Type B pancreatic cell (in vitro differentiated cells): Measurements from ENCODE around the gene GNGT1. TPM values are rescaled to one million over a fixed set of nuclear protein-coding genes. Genes with fewer than 3 reads are reported as not detected.

Experiments used
- DNase-seq: peaks from one replicate; pipeline ENCODE4 v3.0.0; 2021; ENCODE audit warnings: mixed read lengths; ENCODE audit not compliant: unreplicated experiment; ENCODE audit errors: extremely low spot score
- H3K27ac Mint-ChIP-seq: 2 replicates; pipeline ENCODE4 v1.8.0; 2021; ENCODE audit warnings: mild to moderate bottlenecking, mixed read lengths
- H3K27me3 Mint-ChIP-seq: 2 replicates; pipeline ENCODE4 v1.8.0; 2021; ENCODE audit warnings: mixed read lengths
- H3K36me3 Mint-ChIP-seq: 2 replicates; pipeline ENCODE4 v1.8.0; 2021; ENCODE audit warnings: mixed read lengths
- H3K4me1 Mint-ChIP-seq: one replicate; pipeline ENCODE4 v1.8.0; 2021; ENCODE audit warnings: mixed read lengths; ENCODE audit not compliant: unreplicated experiment
- H3K4me3 Mint-ChIP-seq: 2 replicates; pipeline ENCODE4 v1.8.0; 2021; ENCODE audit warnings: mild to moderate bottlenecking, mixed read lengths
- H3K9me3 Mint-ChIP-seq: 2 replicates; pipeline ENCODE4 v1.8.0; 2021; ENCODE audit warnings: mixed read lengths
- CTCF ChIP-seq: fragments of 200-600 bp; sonication (generic); conservative IDR thresholded peaks from 2 replicates; pipeline ENCODE4 v1.5.0; 2021; ENCODE audit warnings: antibody characterized with exemption, mild to moderate bottlenecking
- total RNA-seq: library from RNA; stranded (reverse); gene quantifications from 2 replicates; pipeline ENCODE4 v1.2.1, GENCODE V29; 2021; ENCODE audit warnings: low replicate concordance

The GNGT1 gene
- total RNA-seq, 1 donor from 2014 or later: not detected

DNA sequence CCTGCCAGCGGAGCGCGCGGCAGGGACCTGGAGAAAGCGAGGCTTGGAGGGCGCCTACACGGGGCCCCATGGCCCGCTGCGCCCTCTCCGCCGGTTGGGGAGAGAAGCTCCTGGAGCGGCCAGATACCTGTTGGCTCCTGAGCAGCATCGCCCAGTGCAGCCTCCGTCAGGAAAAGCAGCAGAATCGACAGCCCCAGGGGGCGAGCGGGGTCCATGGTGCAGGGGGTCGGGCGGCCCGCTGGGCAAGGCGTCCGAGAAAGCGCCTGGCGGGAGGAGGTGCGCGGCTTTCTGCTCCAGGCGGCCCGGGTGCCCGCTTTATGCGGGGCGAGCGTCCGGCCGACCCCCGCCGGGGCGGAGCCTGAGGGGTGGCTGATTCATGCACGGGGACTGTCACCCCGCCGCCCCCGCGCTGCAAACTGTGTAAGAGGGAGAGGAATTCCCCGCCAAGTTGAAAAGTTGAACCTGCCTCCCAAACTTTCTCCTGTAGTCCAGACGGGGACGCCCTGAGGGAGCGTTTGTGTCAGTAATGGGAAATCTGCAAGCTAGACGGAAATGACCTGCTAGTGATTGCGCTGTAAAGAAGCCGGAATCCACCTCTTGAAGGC is 15.8 kb upstream of the GNGT1 start, which contains the start of gene TFPI2:
Gene TFPI2, minus strand, starts transcription at position 290 of the 605 bp plus-strand sequence. Its CDS starts 75 bp downstream, at position 215.
- Mint-ChIP-seq H3K4me3 (peak within 1 kb of the TSS; percentile 97), H3K4me1 (peaks cover 10% of the 10 kb centered on the region), H3K36me3 (no peaks in the 10 kb centered on the region), H3K9me3 (no peaks in the 10 kb centered on the region), H3K27me3 (peaks cover 70% of the 10 kb centered on the region), H3K27ac (peak within 1 kb of the TSS; percentile 50)
- TF ChIP-seq CTCF: no peak
- DNase-seq: peak; percentile 68

DNA sequence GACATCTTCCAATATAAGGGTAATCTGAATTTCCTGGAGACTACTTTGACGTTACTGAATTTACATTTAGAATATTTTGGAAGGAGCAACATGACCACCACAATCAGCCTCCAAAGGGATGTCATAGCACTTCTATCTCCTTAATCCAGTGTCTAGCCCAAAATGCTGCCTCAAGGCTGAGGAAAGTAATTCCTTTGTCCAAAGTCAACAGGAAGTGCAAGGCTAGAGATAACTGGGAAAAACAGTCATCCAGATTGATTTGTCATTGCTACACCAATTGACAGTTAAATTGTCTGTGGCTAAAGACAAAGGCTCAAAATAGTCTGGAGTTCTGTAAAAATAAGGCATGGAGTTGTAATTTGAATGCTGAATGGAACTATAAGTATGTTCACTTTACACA is 11.9 kb upstream of the GNGT1 start:
- Mint-ChIP-seq H3K27me3 (peaks cover 54% of the 10 kb centered on the region), H3K27ac (no peak overlapping the region), H3K9me3 (peaks cover 4% of the 10 kb centered on the region), H3K4me3 (no peak overlapping the region), H3K36me3 (no peaks in the 10 kb centered on the region), H3K4me1 (peaks cover 10% of the 10 kb centered on the region)
- DNase-seq: no peak
- TF ChIP-seq CTCF: no peak

DNA sequence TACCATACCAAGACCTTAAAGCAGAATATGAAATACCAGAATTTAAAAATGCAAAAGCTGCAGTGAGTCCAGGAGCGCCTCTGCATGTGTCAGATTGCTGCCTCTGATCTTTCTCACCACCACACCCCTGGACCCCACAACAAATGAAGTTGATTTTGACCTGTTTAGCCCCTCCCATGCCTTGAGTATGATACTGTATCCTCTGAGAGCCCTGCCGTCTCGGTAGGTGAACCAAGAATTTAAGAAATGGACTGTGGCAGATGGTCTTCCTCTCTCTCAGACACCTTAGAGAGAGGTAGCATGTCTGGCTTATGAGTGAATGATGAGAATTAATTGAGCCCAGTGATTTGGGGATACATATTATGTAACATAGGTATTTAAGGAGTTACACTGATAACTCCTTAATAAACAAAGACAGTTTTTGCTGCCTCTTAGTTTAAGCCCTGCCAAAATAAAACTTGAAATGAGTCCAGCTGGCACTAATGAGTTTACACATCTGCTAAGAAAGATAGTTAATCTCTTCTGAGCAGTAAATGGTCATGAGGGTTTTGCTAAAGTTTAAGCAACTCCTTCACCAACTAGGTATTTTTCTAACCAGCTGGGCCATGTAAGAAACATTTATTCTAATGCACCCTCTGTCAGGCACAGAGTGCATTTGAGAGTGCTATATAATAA is 11.3 kb upstream of the GNGT1 start:
- Mint-ChIP-seq H3K27ac (no peak overlapping the region), H3K4me3 (no peak overlapping the region), H3K4me1 (peaks cover 5% of the 10 kb centered on the region), H3K9me3 (peaks cover 4% of the 10 kb centered on the region), H3K27me3 (peaks cover 47% of the 10 kb centered on the region), H3K36me3 (no peaks in the 10 kb centered on the region)
- no peak for DNase-seq
- TF ChIP-seq CTCF: no peak

DNA sequence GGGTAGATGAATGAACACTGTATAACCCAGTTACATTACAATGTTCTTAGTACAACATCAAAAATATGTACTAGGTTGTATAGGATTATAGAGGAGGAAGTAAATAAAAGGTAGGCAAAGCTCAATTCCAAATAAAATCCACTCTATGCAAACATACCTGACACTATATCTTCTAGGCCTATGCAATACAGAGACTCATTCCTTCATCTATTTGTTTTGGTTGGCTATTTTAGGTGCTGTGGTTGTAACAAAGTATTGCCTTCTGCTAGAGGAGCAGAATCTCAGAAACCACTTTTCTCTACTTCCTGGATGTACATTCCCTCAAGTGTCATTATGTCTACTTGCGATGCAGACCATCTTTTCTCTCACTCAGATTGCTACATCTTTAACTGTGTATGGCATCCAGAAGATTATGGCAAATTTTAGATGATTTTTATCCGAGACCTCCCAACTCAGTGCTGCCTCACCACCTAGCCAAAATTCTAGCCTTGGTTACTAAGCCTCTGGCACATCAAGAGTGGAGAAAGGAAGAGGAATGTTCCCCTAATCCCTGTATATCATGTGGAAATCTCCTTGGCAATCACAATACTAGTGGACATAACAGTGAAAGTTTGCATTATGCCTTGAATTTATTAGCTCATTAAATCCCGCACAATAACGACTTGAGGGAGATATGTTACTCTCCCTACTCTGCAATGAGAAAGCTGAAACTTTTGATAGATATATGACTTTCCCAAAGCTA is 10.3 kb upstream of the GNGT1 start:
- Mint-ChIP-seq H3K27me3 (peaks cover 40% of the 10 kb centered on the region), H3K27ac (no peak overlapping the region), H3K9me3 (peaks cover 4% of the 10 kb centered on the region), H3K4me1 (peaks cover under 1% of the 10 kb centered on the region), H3K4me3 (no peak overlapping the region), H3K36me3 (no peaks in the 10 kb centered on the region)
- no peak for TF ChIP-seq CTCF
- no peak for DNase-seq

GRCh38 chr7:93897680-93898079 is 8.7 kb upstream of the GNGT1 start:
- no peaks in the 10 kb centered on the region for H3K36me3 Mint-ChIP-seq
- peaks cover 4% of the 10 kb centered on the region for H3K9me3 Mint-ChIP-seq
- peak overlapping the region; percentile 87 for H3K27ac Mint-ChIP-seq
- TF ChIP-seq CTCF: no peak
- H3K4me1 Mint-ChIP-seq: no peaks in the 10 kb centered on the region
- H3K4me3 Mint-ChIP-seq: no peak overlapping the region
- H3K27me3 Mint-ChIP-seq: peaks cover 25% of the 10 kb centered on the region
- DNase-seq: no peak
